GM12864 (cell line): ENCODE results near the gene CDH2.
"Not testable (repeated sequence)": the region's sequence is repeated elsewhere in the genome, so short reads cannot be mapped to it uniquely, and the experiment has no call there.

Source experiments
- DNase-seq: peaks from one replicate; pipeline ENCODE4 v3.0.0-alpha.2; 2011; ENCODE audit warnings: low read depth
- H3K4me3 ChIP-seq: 2 replicates; pipeline ENCODE4 v1.5.1; 2011; ENCODE audit warnings: mild to moderate bottlenecking, low read depth, low read length, control low read depth
- CTCF ChIP-seq: IDR thresholded peaks from 2 replicates; pipeline ENCODE4 v1.5.1; 2011; ENCODE audit warnings: low read depth, mild to moderate bottlenecking, moderate library complexity, low read length, control low read depth, inconsistent platforms; ENCODE audit errors: missing control alignments

Gene CDH2

GRCh38 chr18:27921904-27922751, 254.8 kb downstream of the CDH2 start:
- DNase-seq, result no peak
- no peak overlapping the region for H3K4me3 ChIP-seq
- no peak for TF ChIP-seq CTCF

- TF ChIP-seq CTCF, result no peak
- no peak for DNase-seq
- H3K4me3 ChIP-seq, result no peak overlapping the region
Measured at GRCh38 chr18:27921392-27921791, 255.5 kb downstream of the CDH2 start.

GRCh38 chr18:27920836-27921235, 256.1 kb downstream of the CDH2 start:
- no peak for DNase-seq

GRCh38 chr18:27906189-27906588, 270.7 kb downstream of the CDH2 start:
- not testable (repeated sequence) for DNase-seq, H3K4me3 ChIP-seq

More at GRCh38 chr18:27920836-27921235, 256.1 kb downstream of the CDH2 start:
- H3K4me3 ChIP-seq, result no peak overlapping the region
- TF ChIP-seq CTCF, result no peak

GRCh38 chr18:27903906-27904305, 273.0 kb downstream of the CDH2 start:
- no peak for TF ChIP-seq CTCF
- H3K4me3 ChIP-seq, result no peak overlapping the region
- no peak for DNase-seq

- TF ChIP-seq CTCF, result no peak
- H3K4me3 ChIP-seq, result no peak overlapping the region
- DNase-seq, result no peak
Measured at GRCh38 chr18:27901424-27902226, 275.3 kb downstream of the CDH2 start.
